Ishikawa (cell line): Measurements from ENCODE around the gene BICDL2.

ENCODE experiments used
- RAD21 ChIP-seq: IDR thresholded peaks from 2 replicates; pipeline ENCODE4 v1.6.1; 2012; ENCODE audit warnings: low read depth
- REST ChIP-seq: IDR thresholded peaks from 2 replicates; pipeline ENCODE4 v1.6.1; 2012; ENCODE audit warnings: low read depth, mild to moderate bottlenecking

GRCh38 chr16:3073448-3073847, 36.7 kb upstream of the BICDL2 start:
- TF ChIP-seq RAD21: no peak
- no peak for TF ChIP-seq REST
